HG02852 (cell line): ENCODE results near the gene BAD.

Experiments
- ATAC-seq: cut with Tn5 transposase; IDR thresholded peaks from one replicate; pipeline ENCODE4 v1.9.1; 2021; ENCODE audit warnings: mild to moderate bottlenecking, moderate library complexity; ENCODE audit not compliant: unreplicated experiment

Gene BAD

GRCh38 chr11:64232967-64233315 is 51.5 kb downstream of the BAD start:
- no peak for ATAC-seq

GRCh38 chr11:64232182-64232966 is 52.1 kb downstream of the BAD start:
- no peak for ATAC-seq

GRCh38 chr11:64231546-64231945 is 52.9 kb downstream of the BAD start:
- no peak for ATAC-seq

- ATAC-seq: no peak
Measured at GRCh38 chr11:64230985-64231365, 53.5 kb downstream of the BAD start.

GRCh38 chr11:64230171-64230984 is 54.1 kb downstream of the BAD start, which contains the start of gene DNAJC4:
TSS of gene DNAJC4 (plus strand) at chr11:64230548. CDS start at chr11:64230855, 307 bp downstream.
- peak; percentile 42 for ATAC-seq

GRCh38 chr11:64229744-64230170 is 54.7 kb downstream of the BAD start:
- no peak for ATAC-seq

- no peak for ATAC-seq
Measured at GRCh38 chr11:64229090-64229743, 55.2 kb downstream of the BAD start.

GRCh38 chr11:64227405-64227956 is 57.0 kb downstream of the BAD start:
- ATAC-seq: no peak

- no peak for ATAC-seq
Measured at GRCh38 chr11:64226507-64227051, 57.9 kb downstream of the BAD start.

- ATAC-seq: peak; percentile 57
Measured at GRCh38 chr11:64225608-64226506, 58.6 kb downstream of the BAD start, which contains the start of the genes NUDT22 and TRPT1. TSS of gene NUDT22 (plus strand) at chr11:64226274. CDS start at chr11:64226653, 379 bp downstream. TSS of gene TRPT1 (minus strand) at chr11:64226186. CDS start at chr11:64225860, 326 bp downstream.

- ATAC-seq: no peak
Measured at GRCh38 chr11:64224891-64225607, 59.4 kb downstream of the BAD start.

GRCh38 chr11:64224151-64224890 is 60.1 kb downstream of the BAD start:
- ATAC-seq: no peak

GRCh38 chr11:64223001-64223651 is 61.3 kb downstream of the BAD start:
- ATAC-seq: no peak

- no peak for ATAC-seq
Measured at GRCh38 chr11:64222651-64223000, 61.8 kb downstream of the BAD start.

- ATAC-seq: no peak
Measured at GRCh38 chr11:64220798-64221197, 63.7 kb downstream of the BAD start.

- no peak for ATAC-seq
Measured at GRCh38 chr11:64220271-64220670, 64.2 kb downstream of the BAD start.
